Measurements from ENCODE around the gene UBASH3A. TPM values are rescaled to one million over a fixed set of nuclear protein-coding genes. Genes with fewer than 3 reads are reported as not detected.

Gene UBASH3A
- total and polyA plus RNA-seq, 2 donors (not counting 1 experiment from before 2014, with no cell fraction given), result not detected

- Histone ChIP-seq H3K79me2 (ENCODE audit: control insufficient read depth, insufficient read depth, low read length) (no peaks in the 10 kb centered on the region), H3K4me2 (ENCODE audit: extremely low read depth, insufficient read depth, low read length) (no peak overlapping the region), H3K27ac (ENCODE audit: insufficient read depth, low read length) (no peak overlapping the region)
These were observed 25.3 kb downstream of the UBASH3A start for GRCh38 chr21:42429021-42429420.

GRCh38 chr21:42429856-42430255 lies 26.2 kb downstream of the UBASH3A start:
- TF ChIP-seq CTCF (conservative IDR thresholded peaks at IDR 0.05 in 1 of 2, IDR thresholded peaks at IDR 0.05 in 1 of 2; ENCODE audit: low read depth in 1 of 2, low read length in 2 of 2) (no peak), EZH2 (IDR thresholded peaks at IDR 0.05; ENCODE audit: low read length, missing control alignments) (no peak)
- no peaks in the 10 kb centered on the region for H3K4me1 ChIP-seq (ENCODE audit: control insufficient read depth, extremely low read depth, insufficient read depth, low read length)
- H3K36me3 ChIP-seq (ENCODE audit: control insufficient read depth, insufficient read depth, low read length), result no peaks in the 10 kb centered on the region
- H4K20me1 ChIP-seq (ENCODE audit: control insufficient read depth, extremely low read depth, insufficient read depth, low read length), result no peaks in the 10 kb centered on the region
- DNase-seq (ENCODE audit: low read depth in 2 of 2), result no peak
- H3K4me3 ChIP-seq (replicated peaks in 1 of 4; ENCODE audit: control extremely low read depth in 1 of 4, insufficient read depth in 1 of 4, low read depth in 3 of 4, low read length in 4 of 4), result no peak overlapping the region
- no peaks in the 10 kb centered on the region for H3K27me3 ChIP-seq (ENCODE audit: control insufficient read depth, insufficient read depth, low read length)
- H3K4me2 ChIP-seq (ENCODE audit: extremely low read depth, insufficient read depth, low read length), result no peak overlapping the region
- H2AFZ ChIP-seq (ENCODE audit: low read length), result no peak overlapping the region
- H3K9me3 ChIP-seq (ENCODE audit: control insufficient read depth, insufficient read depth, low read depth, low read length), result no peaks in the 10 kb centered on the region
- H3K9ac ChIP-seq (ENCODE audit: insufficient read depth, low read length), result no peak overlapping the region
- no peak overlapping the region for H3K27ac ChIP-seq (ENCODE audit: insufficient read depth, low read length)
- no peaks in the 10 kb centered on the region for H3K79me2 ChIP-seq (ENCODE audit: control insufficient read depth, insufficient read depth, low read length)

More at GRCh38 chr21:42429021-42429420, 25.3 kb downstream of the UBASH3A start:
- no peaks in the 10 kb centered on the region for H3K4me1 ChIP-seq (ENCODE audit: control insufficient read depth, extremely low read depth, insufficient read depth, low read length)
- no peaks in the 10 kb centered on the region for H3K36me3 ChIP-seq (ENCODE audit: control insufficient read depth, insufficient read depth, low read length)
- H3K9me3 ChIP-seq (ENCODE audit: control insufficient read depth, insufficient read depth, low read depth, low read length), result no peaks in the 10 kb centered on the region
- no peak for DNase-seq (ENCODE audit: low read depth in 2 of 2)
- H2AFZ ChIP-seq (ENCODE audit: low read length), result no peak overlapping the region
- TF ChIP-seq CTCF (conservative IDR thresholded peaks at IDR 0.05 in 1 of 2, IDR thresholded peaks at IDR 0.05 in 1 of 2; ENCODE audit: low read depth in 1 of 2, low read length in 2 of 2) (no peak), EZH2 (IDR thresholded peaks at IDR 0.05; ENCODE audit: low read length, missing control alignments) (no peak)
- H4K20me1 ChIP-seq (ENCODE audit: control insufficient read depth, extremely low read depth, insufficient read depth, low read length), result no peaks in the 10 kb centered on the region
- no peak overlapping the region for H3K4me3 ChIP-seq (replicated peaks in 1 of 4; ENCODE audit: control extremely low read depth in 1 of 4, insufficient read depth in 1 of 4, low read depth in 3 of 4, low read length in 4 of 4)
- H3K27me3 ChIP-seq (ENCODE audit: control insufficient read depth, insufficient read depth, low read length), result no peaks in the 10 kb centered on the region
- no peak overlapping the region for H3K9ac ChIP-seq (ENCODE audit: insufficient read depth, low read length)

GRCh38 chr21:42430521-42430920 lies 26.8 kb downstream of the UBASH3A start:
- H4K20me1 ChIP-seq (ENCODE audit: control insufficient read depth, extremely low read depth, insufficient read depth, low read length), result no peaks in the 10 kb centered on the region
- H3K27ac ChIP-seq (ENCODE audit: insufficient read depth, low read length), result no peak overlapping the region
- H3K79me2 ChIP-seq (ENCODE audit: control insufficient read depth, insufficient read depth, low read length), result no peaks in the 10 kb centered on the region
- H3K4me3 ChIP-seq (replicated peaks in 1 of 4; ENCODE audit: control extremely low read depth in 1 of 4, insufficient read depth in 1 of 4, low read depth in 3 of 4, low read length in 4 of 4), result no peak overlapping the region
- TF ChIP-seq EZH2 (IDR thresholded peaks at IDR 0.05; ENCODE audit: low read length, missing control alignments), result no peak
- TF ChIP-seq CTCF (conservative IDR thresholded peaks at IDR 0.05 in 1 of 2, IDR thresholded peaks at IDR 0.05 in 1 of 2; ENCODE audit: low read depth in 1 of 2, low read length in 2 of 2), result no peak
- H3K9ac ChIP-seq (ENCODE audit: insufficient read depth, low read length), result no peak overlapping the region
- H3K27me3 ChIP-seq (ENCODE audit: control insufficient read depth, insufficient read depth, low read length), result no peaks in the 10 kb centered on the region
- H2AFZ ChIP-seq (ENCODE audit: low read length), result no peak overlapping the region
- no peak for DNase-seq (ENCODE audit: low read depth in 2 of 2)
- H3K36me3 ChIP-seq (ENCODE audit: control insufficient read depth, insufficient read depth, low read length), result no peaks in the 10 kb centered on the region
- H3K9me3 ChIP-seq (ENCODE audit: control insufficient read depth, insufficient read depth, low read depth, low read length), result no peaks in the 10 kb centered on the region
- no peak overlapping the region for H3K4me2 ChIP-seq (ENCODE audit: extremely low read depth, insufficient read depth, low read length)
- no peaks in the 10 kb centered on the region for H3K4me1 ChIP-seq (ENCODE audit: control insufficient read depth, extremely low read depth, insufficient read depth, low read length)
